D721Med (cell line): ENCODE results near the gene NECTIN1.

Source experiments
- DNase-seq: peaks from one replicate; pipeline ENCODE4 v3.0.0; 2011; ENCODE audit warnings: low spot score; ENCODE audit not compliant: insufficient read length
- FAIRE-seq: peaks from 2 replicates; lab custom pipeline; 2011; peaks lifted over from hg19 to GRCh38; lab: Jason Lieb, UNC
- TF ChIP-seq, protein P1 (sequence below): IDR thresholded peaks from 2 replicates; pipeline ENCODE4 v1.5.1; 2012; ENCODE audit warnings: mild to moderate bottlenecking, control low read depth; ENCODE audit not compliant: insufficient read depth; ENCODE audit errors: missing control alignments

NECTIN1 gene

DNA sequence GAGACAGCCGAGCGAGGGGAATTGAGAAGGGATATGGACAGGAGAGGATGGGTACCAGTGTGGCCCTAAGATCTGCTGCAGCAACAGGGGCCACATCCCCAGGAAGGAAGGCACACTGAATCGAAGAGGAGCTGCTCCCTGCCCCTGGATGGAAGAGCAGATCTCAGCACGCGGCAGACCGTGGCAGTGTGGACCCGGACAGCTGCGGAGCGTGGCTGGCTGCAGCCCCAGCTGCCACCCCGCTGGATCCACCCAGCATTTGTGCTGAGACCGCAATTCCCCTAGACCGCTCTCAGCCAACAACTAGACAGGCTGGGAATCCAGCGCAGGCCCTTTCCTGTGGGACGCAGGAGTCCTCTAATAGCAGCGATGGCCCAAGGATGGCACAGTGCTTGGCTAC lies 94.7 kb downstream of the NECTIN1 start:
- FAIRE-seq (no peak), DNase-seq (no peak)
- TF ChIP-seq, protein P1, sequence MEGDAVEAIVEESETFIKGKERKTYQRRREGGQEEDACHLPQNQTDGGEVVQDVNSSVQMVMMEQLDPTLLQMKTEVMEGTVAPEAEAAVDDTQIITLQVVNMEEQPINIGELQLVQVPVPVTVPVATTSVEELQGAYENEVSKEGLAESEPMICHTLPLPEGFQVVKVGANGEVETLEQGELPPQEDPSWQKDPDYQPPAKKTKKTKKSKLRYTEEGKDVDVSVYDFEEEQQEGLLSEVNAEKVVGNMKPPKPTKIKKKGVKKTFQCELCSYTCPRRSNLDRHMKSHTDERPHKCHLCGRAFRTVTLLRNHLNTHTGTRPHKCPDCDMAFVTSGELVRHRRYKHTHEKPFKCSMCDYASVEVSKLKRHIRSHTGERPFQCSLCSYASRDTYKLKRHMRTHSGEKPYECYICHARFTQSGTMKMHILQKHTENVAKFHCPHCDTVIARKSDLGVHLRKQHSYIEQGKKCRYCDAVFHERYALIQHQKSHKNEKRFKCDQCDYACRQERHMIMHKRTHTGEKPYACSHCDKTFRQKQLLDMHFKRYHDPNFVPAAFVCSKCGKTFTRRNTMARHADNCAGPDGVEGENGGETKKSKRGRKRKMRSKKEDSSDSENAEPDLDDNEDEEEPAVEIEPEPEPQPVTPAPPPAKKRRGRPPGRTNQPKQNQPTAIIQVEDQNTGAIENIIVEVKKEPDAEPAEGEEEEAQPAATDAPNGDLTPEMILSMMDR: no peak

DNA sequence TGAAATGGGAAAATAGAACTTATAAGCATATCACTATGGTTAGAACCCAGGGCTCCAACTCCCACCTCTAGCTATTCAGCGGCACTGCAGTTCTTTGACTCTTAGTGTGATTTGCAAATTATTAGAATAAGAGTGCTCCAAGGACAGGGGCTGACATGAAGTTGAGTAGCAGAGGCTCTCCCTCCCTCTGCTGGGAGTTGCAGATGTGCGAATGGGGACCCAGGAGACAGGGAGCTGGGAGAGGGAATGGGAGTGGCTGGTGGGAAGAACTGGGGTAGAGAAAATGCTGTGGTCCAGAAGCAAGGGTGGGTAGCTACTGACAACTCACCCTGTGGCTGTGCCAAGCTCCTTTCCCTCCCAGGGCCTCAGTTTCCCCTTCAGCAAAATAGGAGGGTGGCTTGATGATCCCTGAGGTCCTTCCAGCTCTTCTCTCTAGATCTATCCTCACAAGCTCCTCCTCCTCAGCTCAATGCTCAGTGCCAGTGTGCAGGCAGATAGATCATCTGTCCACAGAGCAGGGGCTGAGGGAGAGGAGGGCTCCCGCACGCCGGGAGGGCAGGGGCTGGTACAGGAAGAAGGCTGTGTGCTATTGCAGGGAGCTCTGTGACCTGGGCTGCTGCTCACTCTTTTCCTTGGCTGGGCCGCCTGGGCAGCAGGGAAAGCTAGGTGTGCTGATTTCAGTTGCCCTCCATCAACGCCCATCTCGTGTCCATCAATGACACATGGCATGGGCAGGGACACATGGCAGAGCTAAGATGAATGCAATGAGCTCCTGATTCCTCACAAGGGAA lies 99.0 kb downstream of the NECTIN1 start:
- FAIRE-seq: no peak
- no peak for DNase-seq
- TF ChIP-seq, protein P1: no peak

DNA sequence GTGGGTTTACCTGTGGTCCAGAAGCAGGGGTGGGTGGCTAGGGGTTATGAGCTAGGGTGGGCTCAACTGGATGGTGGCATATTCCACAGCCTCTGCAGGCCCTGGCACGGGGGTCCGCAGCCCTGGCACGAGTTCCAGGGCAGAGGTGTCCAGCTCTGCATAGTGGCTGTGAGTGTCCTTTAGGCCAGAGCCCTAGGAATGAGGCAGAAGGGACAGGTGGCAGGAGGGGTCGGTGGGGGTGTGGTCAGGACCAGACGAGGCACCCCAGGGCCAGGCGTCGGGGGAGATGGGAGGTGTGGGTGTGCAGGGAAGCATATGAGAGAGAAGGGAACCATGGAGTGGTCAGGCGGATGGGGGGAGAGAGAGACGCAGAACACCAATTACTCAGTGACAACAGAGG lies 99.9 kb downstream of the NECTIN1 start:
- no peak for DNase-seq
- FAIRE-seq: no peak
- TF ChIP-seq, protein P1: no peak

DNA sequence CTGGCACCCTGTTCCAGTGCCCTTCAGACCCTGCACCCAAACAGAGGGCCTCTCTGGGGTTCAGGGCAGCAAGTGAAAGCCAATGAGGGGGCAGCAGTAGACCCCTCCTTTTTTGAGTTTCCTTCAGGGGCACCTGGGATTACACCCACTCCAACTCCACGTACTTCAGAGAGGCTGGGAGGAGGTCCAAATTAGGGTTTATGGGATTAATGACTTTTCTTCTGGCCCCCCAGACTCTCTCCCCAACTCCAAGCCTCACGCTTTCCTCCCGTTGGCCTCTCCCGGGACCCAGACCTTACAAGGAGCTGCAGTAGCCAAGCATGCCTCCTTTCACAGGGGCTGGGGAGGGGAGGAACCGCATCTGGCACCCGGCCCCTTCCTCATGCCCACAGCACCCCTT lies 101.7 kb downstream of the NECTIN1 start:
- TF ChIP-seq, protein P1: no peak
- DNase-seq (no peak), FAIRE-seq (no peak)

DNA sequence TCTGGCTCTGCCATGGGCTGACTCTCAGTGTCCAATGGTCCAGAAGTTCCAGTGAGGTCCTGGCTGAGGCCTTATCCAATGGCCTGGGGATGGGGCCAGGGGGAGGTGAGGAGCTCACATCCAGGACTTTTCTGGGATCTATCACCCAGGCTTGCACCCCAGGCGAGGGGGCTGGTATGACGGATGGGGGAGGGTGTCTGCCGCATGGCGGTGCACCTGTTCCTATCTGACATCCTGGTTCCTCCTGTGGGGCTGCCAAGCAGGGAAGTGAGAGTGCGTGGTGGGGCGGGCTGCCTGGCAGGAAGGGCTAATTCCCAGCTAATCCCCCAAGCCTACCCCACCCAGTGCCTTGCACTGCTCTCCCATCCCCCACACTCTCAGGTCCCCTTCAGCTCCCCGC lies 102.1 kb downstream of the NECTIN1 start:
- TF ChIP-seq, protein P1: no peak
- FAIRE-seq: no peak

DNA sequence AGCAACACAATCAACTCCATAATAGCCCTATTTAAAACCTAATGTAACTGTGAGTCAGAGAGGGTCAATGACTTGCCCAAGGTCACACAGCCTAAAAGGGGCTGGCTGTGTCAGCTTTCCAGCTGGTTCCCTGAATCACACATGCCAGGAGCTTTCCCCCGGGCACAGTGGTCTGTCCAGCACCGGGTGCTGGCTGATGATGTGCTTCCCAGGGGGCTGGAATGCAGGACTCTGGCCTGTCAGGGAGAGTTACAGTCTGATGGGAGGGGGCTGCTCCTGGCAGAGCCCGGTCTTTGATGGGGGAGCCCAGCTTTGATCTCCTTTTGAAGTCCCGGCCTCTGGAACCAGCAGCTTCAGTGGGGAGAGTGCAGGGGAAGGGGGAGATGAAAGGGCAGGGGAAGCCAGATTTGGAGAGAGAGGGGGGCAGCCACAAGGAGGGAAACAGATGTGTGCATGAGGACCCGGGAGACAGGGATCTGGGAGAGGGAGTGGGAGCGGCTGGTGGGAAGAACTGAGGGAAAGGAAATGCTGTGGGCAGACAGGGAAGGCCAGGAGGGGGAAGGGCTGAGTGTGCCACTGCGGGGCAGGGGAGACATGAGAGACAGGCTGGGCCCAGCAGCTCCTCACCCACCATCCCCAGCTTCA lies 102.7 kb downstream of the NECTIN1 start:
- DNase-seq (no peak), FAIRE-seq (no peak)
- TF ChIP-seq, protein P1: no peak

More for the DNA sequence above, 102.1 kb downstream of the NECTIN1 start:
- peak; percentile 91 for DNase-seq
